Fibroblast of mammary gland (primary cell): ENCODE data around the gene CNPPD1.
A peak's percentile ranks its signal among the peaks of the same experiment; 100 is the strongest.

Experiments used
- DNase-seq: peaks from one replicate; pipeline ENCODE4 v3.0.0-alpha.2; 2010; ENCODE audit warnings: low read depth
- H3K4me3 ChIP-seq: 2 replicates; pipeline ENCODE4 v1.5.1; 2011; ENCODE audit warnings: low read depth, mild to moderate bottlenecking, low read length, moderate library complexity; ENCODE audit not compliant: control insufficient read depth
- CTCF ChIP-seq: conservative IDR thresholded peaks from 2 replicates; pipeline ENCODE4 v1.5.1; 2011; ENCODE audit warnings: low read depth, low read length, inconsistent platforms; ENCODE audit not compliant: control insufficient read depth, insufficient read depth

The CNPPD1 gene

GRCh38 chr2:219172231-219173154 is 4.2 kb downstream of the CNPPD1 start:
- H3K4me3 ChIP-seq, result no peak overlapping the region
- DNase-seq, result no peak
- no peak for TF ChIP-seq CTCF

GRCh38 chr2:219171231-219171651 is 5.5 kb downstream of the CNPPD1 start:
- no peak overlapping the region for H3K4me3 ChIP-seq
- peak; percentile 93 for DNase-seq

GRCh38 chr2:219169930-219170654 is 6.6 kb downstream of the CNPPD1 start, which contains the start of gene SLC23A3:
Gene SLC23A3 (minus strand): TSS chr2:219170029. CDS start chr2:219169984, 45 bp downstream.
- DNase-seq, result no peak
- no peak within 1 kb of the TSS for H3K4me3 ChIP-seq
- no peak for TF ChIP-seq CTCF

More at GRCh38 chr2:219171231-219171651, 5.5 kb downstream of the CNPPD1 start:
- TF ChIP-seq CTCF, result peak; percentile 78

GRCh38 chr2:219168932-219169331 is 7.8 kb downstream of the CNPPD1 start:
- DNase-seq, result no peak
- TF ChIP-seq CTCF, result no peak
- H3K4me3 ChIP-seq, result no peak overlapping the region

GRCh38 chr2:219168526-219168925 is 8.2 kb downstream of the CNPPD1 start:
- no peak for TF ChIP-seq CTCF
- H3K4me3 ChIP-seq, result no peak overlapping the region
- no peak for DNase-seq

GRCh38 chr2:219167997-219168396 is 8.7 kb downstream of the CNPPD1 start:
- no peak for DNase-seq
- H3K4me3 ChIP-seq, result no peak overlapping the region
- no peak for TF ChIP-seq CTCF
